HepG2 (cell line): ENCODE results near the gene ZCCHC7. TPM values are rescaled to one million over a fixed set of nuclear protein-coding genes. Genes with fewer than 3 reads are reported as not detected.

Experiments
- DDIT3 ChIP-seq: sonication (generic); formaldehyde crosslinking; IDR thresholded peaks from 2 replicates; pipeline ENCODE4 v1.4.0; 2020; ENCODE audit warnings: mild to moderate bottlenecking, missing genetic modification reagents
- EHMT2 ChIP-seq: fragments of 200-600 bp; sonication (generic); IDR thresholded peaks from 2 replicates; pipeline ENCODE4 v1.7.0; 2017; ENCODE audit warnings: antibody characterized with exemption, low read depth, low read length, borderline replicate concordance
- EZH2 ChIP-seq: conservative IDR thresholded peaks from 2 replicates; pipeline ENCODE4 v1.6.1; 2012; ENCODE audit warnings: mild to moderate bottlenecking, low read depth, low read length, moderate library complexity
- GABPB1 ChIP-seq: IDR thresholded peaks from 2 replicates; pipeline ENCODE4 v1.6.1; 2016; ENCODE audit warnings: mild to moderate bottlenecking, missing genetic modification reagents, moderate library complexity, missing compliant biosample characterization
- IRF2 ChIP-seq: IDR thresholded peaks from 2 replicates; pipeline ENCODE4 v1.6.1; 2018; ENCODE audit warnings: missing genetic modification reagents, missing compliant biosample characterization
- NR0B2 ChIP-seq: sonication (generic); formaldehyde crosslinking; IDR thresholded peaks from 2 replicates; pipeline ENCODE4 v1.4.0; 2020; ENCODE audit warnings: mild to moderate bottlenecking, missing genetic modification reagents
- NR3C1 ChIP-seq: sonication (generic); formaldehyde crosslinking; IDR thresholded peaks from 2 replicates; pipeline ENCODE4 v1.4.0; 2020; ENCODE audit warnings: missing genetic modification reagents
- PAX8 ChIP-seq: sonication (generic); formaldehyde crosslinking; IDR thresholded peaks from 2 replicates; pipeline ENCODE4 v1.8.0; 2022; ENCODE audit warnings: mild to moderate bottlenecking, missing genetic modification reagents, borderline replicate concordance
- PRMT3 ChIP-seq: sonication (generic); formaldehyde crosslinking; IDR thresholded peaks from 2 replicates; pipeline ENCODE4 v1.8.1; 2022; ENCODE audit warnings: low read depth, mild to moderate bottlenecking, moderate library complexity, missing genetic modification reagents, borderline replicate concordance
- SIX1 ChIP-seq: sonication (generic); formaldehyde crosslinking; IDR thresholded peaks from 2 replicates; pipeline ENCODE4 v1.4.0; 2020; ENCODE audit warnings: missing genetic modification reagents, borderline replicate concordance
- SNAI1 ChIP-seq: sonication (generic); formaldehyde crosslinking; IDR thresholded peaks from 2 replicates; pipeline ENCODE4 v1.5.0; 2020; ENCODE audit warnings: mild to moderate bottlenecking, missing genetic modification reagents, borderline replicate concordance
- SNAPC5 ChIP-seq: sonication (generic); formaldehyde crosslinking; IDR thresholded peaks from 2 replicates; pipeline ENCODE4 v1.8.1; 2023; ENCODE audit warnings: mild to moderate bottlenecking, missing genetic modification reagents, borderline replicate concordance
- SRSF9 ChIP-seq: fragments of 200-400 bp; formaldehyde crosslinking; IDR thresholded peaks from 2 replicates; pipeline ENCODE4 v1.6.1; 2018; ENCODE audit warnings: borderline replicate concordance, mild to moderate bottlenecking, low read depth, low read length; ENCODE audit not compliant: insufficient read depth, poor library complexity, severe bottlenecking
- TFDP2 ChIP-seq: sonication (generic); formaldehyde crosslinking; IDR thresholded peaks from 2 replicates; pipeline ENCODE4 v1.4.0; 2020; ENCODE audit warnings: missing genetic modification reagents
- ZBTB7A ChIP-seq: sonication (generic); formaldehyde crosslinking; IDR thresholded peaks from 2 replicates; pipeline ENCODE4 v1.8.0; 2022; ENCODE audit warnings: mild to moderate bottlenecking, missing genetic modification reagents
- ZNF12 ChIP-seq: sonication (generic); formaldehyde crosslinking; IDR thresholded peaks from 2 replicates; pipeline ENCODE4 v1.5.0; 2020; ENCODE audit warnings: missing genetic modification reagents
- ZNF18 ChIP-seq: sonication (generic); formaldehyde crosslinking; IDR thresholded peaks from 2 replicates; pipeline ENCODE4 v1.8.0; 2022; ENCODE audit warnings: mild to moderate bottlenecking, missing genetic modification reagents; ENCODE audit not compliant: insufficient replicate concordance
- ZNF207 ChIP-seq: fragments of 450-650 bp; IDR thresholded peaks from 2 replicates; pipeline ENCODE4 v1.6.1; 2016; ENCODE audit warnings: antibody characterized with exemption, borderline replicate concordance
- ZNF282 ChIP-seq: fragments of 450-650 bp; IDR thresholded peaks from 2 replicates; pipeline ENCODE4 v1.6.1; 2018; ENCODE audit not compliant: partially characterized antibody
- ZNF30 ChIP-seq: sonication (generic); formaldehyde crosslinking; IDR thresholded peaks from 2 replicates; pipeline ENCODE4 v1.5.0; 2020; ENCODE audit warnings: mild to moderate bottlenecking, missing genetic modification reagents
- ZNF33A ChIP-seq: sonication (generic); formaldehyde crosslinking; IDR thresholded peaks from 2 replicates; pipeline ENCODE4 v1.5.1; 2020; ENCODE audit warnings: missing genetic modification reagents, mild to moderate bottlenecking, moderate library complexity, borderline replicate concordance
- ZNF747 ChIP-seq: sonication (generic); formaldehyde crosslinking; IDR thresholded peaks from 2 replicates; pipeline ENCODE4 v1.8.1; 2023; ENCODE audit warnings: missing genetic modification reagents, mild to moderate bottlenecking, borderline replicate concordance
- ZNF75D ChIP-seq: sonication (generic); formaldehyde crosslinking; IDR thresholded peaks from 2 replicates; pipeline ENCODE4 v1.8.1; 2023; ENCODE audit warnings: missing genetic modification reagents, mild to moderate bottlenecking, borderline replicate concordance
- ZNF775 ChIP-seq: sonication (generic); formaldehyde crosslinking; IDR thresholded peaks from 2 replicates; pipeline ENCODE4 v1.4.0; 2020; ENCODE audit warnings: missing genetic modification reagents, mild to moderate bottlenecking, moderate library complexity, borderline replicate concordance
- ZSCAN31 ChIP-seq: sonication (generic); formaldehyde crosslinking; IDR thresholded peaks from 2 replicates; pipeline ENCODE4 v1.5.0; 2020; ENCODE audit warnings: low read depth, mild to moderate bottlenecking, missing genetic modification reagents
- polyA plus RNA-seq, 8 experiments: library from polyadenylated mRNA; depleted of rRNA in 3 of 8; stranded (reverse) in 7 of 8; unstranded in 1 of 8; fragments of >200 nt; fragmentation: Illumina TruSeq in 4 of 8; extraction: Trizol in 4 of 8; gene quantifications; 2 replicates each; pipeline versions ENCODE4 v1.2.1 to v1.2.3, GENCODE V29; 2011 to 2016; ENCODE audit warnings: low read depth in 4 of 8, missing spikeins in 1 of 8, mixed read lengths in 1 of 8; ENCODE audit not compliant: insufficient read depth in 1 of 8
- total RNA-seq, 5 experiments: library from RNA; depleted of rRNA; stranded (reverse); fragments of >200 nt; fragmentation: Illumina TruSeq; extraction: Trizol; gene quantifications; 2 replicates each; pipeline ENCODE4 v1.2.3, GENCODE V29; 2016; ENCODE audit warnings: low read depth in 1 of 5

ZCCHC7 gene
- total and polyA plus RNA-seq, 2 of the 13 experiments (the other 11 are each of a cell fraction or from before 2014, with no cell fraction given): 13.6 to 19.3 TPM

GRCh38 chr9:37119907-37120842 lies at the start of gene ZCCHC7 (continued):
- no peak for TF ChIP-seq SNAPC5
- peak; percentile 56 for TF ChIP-seq IRF2
- TF ChIP-seq ZNF75D (CRISPR knock-in tag): peak; percentile 58; the same call in 1 of the 2 replicates
- TF ChIP-seq ZNF18 (CRISPR knock-in tag): peak; percentile 80
- peak; percentile 97 for TF ChIP-seq NR0B2 (CRISPR knock-in tag)
- TF ChIP-seq ZNF775 (CRISPR knock-in tag): no peak; the same call in 1 of the 2 replicates
- peak; percentile 96 for TF ChIP-seq ZNF30 (CRISPR knock-in tag)
- TF ChIP-seq EHMT2: peak; percentile 45; the same call in 1 of the 2 replicates
- no peak; the same call in 1 of the 2 replicates for TF ChIP-seq PAX8 (CRISPR knock-in tag)
- no peak for TF ChIP-seq DDIT3
- peak; percentile 65; the same call in 1 of the 2 replicates for TF ChIP-seq ZNF12 (CRISPR knock-in tag)
- TF ChIP-seq NR3C1: no peak
- no peak; the same call in 1 of the 2 replicates for TF ChIP-seq PRMT3
- TF ChIP-seq GABPB1 (CRISPR knock-in tag): peak; percentile 95
- TF ChIP-seq ZSCAN31 (CRISPR knock-in tag): peak; percentile 81
- TF ChIP-seq SIX1 (CRISPR knock-in tag): no peak
- peak; percentile 88; the same call in 1 of the 2 replicates for TF ChIP-seq ZBTB7A (CRISPR knock-in tag)
- peak; percentile 79; the same call in 1 of the 2 replicates for TF ChIP-seq ZNF33A
- peak; percentile 97 for TF ChIP-seq TFDP2 (CRISPR knock-in tag)
- peak; percentile 20; the same call in 1 of the 2 replicates for TF ChIP-seq SNAI1 (CRISPR knock-in tag)
- TF ChIP-seq ZNF747 (CRISPR knock-in tag): peak; percentile 71
- no peak for TF ChIP-seq SRSF9
- TF ChIP-seq EZH2: no peak
- no peak for TF ChIP-seq ZNF207
- TF ChIP-seq ZNF282: no peak
